Fibroblast of the aortic adventitia (primary cell): ENCODE results near the gene ANK2. TPM values are rescaled to one million over a fixed set of nuclear protein-coding genes. Genes with fewer than 3 reads are reported as not detected.

Source experiments
- DNase-seq: peaks from one replicate; pipeline ENCODE4 v3.0.0-alpha.2; 2010; ENCODE audit warnings: low read depth
- H3K4me3 ChIP-seq: 2 replicates; pipeline ENCODE4 v1.5.1; 2011; ENCODE audit warnings: low read depth, mild to moderate bottlenecking, control low read depth, low read length, moderate library complexity
- total RNA-seq: library from RNA; depleted of rRNA; stranded (reverse); fragments of >200 nt; gene quantifications from 2 replicates; pipeline ENCODE4 v1.2.3, GENCODE V29; 2012; ENCODE audit warnings: low replicate concordance
- TF ChIP-seq, protein P1 (sequence below): IDR thresholded peaks from 2 replicates; pipeline ENCODE4 v1.5.1; 2011; ENCODE audit warnings: mild to moderate bottlenecking, low read length, control low read depth, inconsistent platforms; ENCODE audit not compliant: insufficient read depth

Gene ANK2
- total RNA-seq, 1 donor: 200 TPM

GRCh38 chr4:113186913-113187312 lies 137.5 kb downstream of the ANK2 start:
- no peak overlapping the region for H3K4me3 ChIP-seq
- TF ChIP-seq, protein P1, sequence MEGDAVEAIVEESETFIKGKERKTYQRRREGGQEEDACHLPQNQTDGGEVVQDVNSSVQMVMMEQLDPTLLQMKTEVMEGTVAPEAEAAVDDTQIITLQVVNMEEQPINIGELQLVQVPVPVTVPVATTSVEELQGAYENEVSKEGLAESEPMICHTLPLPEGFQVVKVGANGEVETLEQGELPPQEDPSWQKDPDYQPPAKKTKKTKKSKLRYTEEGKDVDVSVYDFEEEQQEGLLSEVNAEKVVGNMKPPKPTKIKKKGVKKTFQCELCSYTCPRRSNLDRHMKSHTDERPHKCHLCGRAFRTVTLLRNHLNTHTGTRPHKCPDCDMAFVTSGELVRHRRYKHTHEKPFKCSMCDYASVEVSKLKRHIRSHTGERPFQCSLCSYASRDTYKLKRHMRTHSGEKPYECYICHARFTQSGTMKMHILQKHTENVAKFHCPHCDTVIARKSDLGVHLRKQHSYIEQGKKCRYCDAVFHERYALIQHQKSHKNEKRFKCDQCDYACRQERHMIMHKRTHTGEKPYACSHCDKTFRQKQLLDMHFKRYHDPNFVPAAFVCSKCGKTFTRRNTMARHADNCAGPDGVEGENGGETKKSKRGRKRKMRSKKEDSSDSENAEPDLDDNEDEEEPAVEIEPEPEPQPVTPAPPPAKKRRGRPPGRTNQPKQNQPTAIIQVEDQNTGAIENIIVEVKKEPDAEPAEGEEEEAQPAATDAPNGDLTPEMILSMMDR: no peak
- no peak for DNase-seq

DNA sequence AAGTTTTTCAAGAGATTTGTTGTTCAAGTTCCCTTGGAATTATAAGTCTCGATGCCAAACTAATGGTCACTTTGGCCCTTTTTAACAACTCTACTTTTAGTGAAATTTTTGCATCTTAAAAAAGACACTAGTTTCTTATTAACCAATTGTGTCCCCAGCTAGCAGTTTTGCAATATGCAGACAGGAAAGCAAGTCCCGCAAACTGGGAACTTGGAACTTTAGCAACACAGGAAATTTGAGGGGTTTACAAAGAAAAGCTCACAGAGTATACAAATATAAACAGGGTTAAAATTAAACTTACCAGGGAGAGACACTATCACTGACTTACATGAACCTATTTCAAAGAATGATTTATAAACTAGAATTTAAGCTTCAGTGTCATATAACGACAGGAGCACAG lies 137.9 kb downstream of the ANK2 start:
- DNase-seq: no peak
- TF ChIP-seq, protein P1: no peak
- H3K4me3 ChIP-seq: no peak overlapping the region

DNA sequence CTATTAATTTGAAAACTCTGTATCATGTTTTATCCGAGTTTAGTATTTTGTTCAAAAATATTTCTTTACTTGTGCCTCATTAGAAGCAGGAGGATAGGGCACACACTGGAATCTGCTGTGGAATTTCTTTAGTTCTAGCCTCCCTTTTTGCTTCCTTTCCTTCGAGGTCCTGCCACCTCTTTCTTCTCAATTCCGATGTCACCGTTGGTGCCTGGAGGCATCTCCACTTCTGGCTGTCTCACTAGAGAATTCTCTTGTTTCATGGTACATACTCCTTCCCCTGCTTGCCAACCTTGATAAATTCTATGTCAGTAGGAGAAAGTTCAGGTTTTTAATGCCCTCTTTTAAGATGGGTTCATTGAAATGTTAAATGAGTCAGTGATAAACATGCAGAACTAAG lies 140.1 kb downstream of the ANK2 start:
- DNase-seq: no peak
- TF ChIP-seq, protein P1: no peak
- H3K4me3 ChIP-seq: no peak overlapping the region

DNA sequence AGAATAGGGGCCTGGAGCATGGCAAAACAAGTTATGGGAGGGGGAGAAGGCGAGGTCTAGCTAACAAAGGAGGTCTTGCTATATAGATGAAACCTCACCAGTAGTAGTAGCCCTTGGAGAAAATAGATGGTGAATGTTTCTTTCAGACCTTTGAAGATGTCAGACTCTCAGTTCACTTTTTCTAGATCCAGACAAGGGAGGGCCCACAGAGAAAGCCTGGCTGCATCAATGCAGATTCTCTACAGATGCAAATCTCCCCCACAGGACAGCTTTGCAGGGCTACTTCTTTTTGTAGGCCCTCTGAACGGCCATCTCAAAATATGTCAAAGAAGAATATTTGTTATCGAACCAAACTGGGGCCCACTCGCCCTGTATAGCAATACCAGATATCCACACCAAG lies 159.7 kb downstream of the ANK2 start:
- no peak overlapping the region for H3K4me3 ChIP-seq
- DNase-seq: no peak
- TF ChIP-seq, protein P1: no peak

- no peak overlapping the region for H3K4me3 ChIP-seq
- TF ChIP-seq, protein P1: no peak
- no peak for DNase-seq
These were observed 160.3 kb downstream of the ANK2 start for GRCh38 chr4:113209652-113210320.

- TF ChIP-seq, protein P1: no peak
- no peak overlapping the region for H3K4me3 ChIP-seq
- DNase-seq: no peak
These were observed 163.2 kb downstream of the ANK2 start for GRCh38 chr4:113212613-113213012.

GRCh38 chr4:113221990-113222389 lies 172.5 kb downstream of the ANK2 start:
- TF ChIP-seq, protein P1: no peak
- H3K4me3 ChIP-seq: no peak overlapping the region
- peak; percentile 31 for DNase-seq
